HepG2 (cell line): ENCODE results near the gene TSLP. TPM values are rescaled to one million over a fixed set of nuclear protein-coding genes. Genes with fewer than 3 reads are reported as not detected.

Experiments
- BRD4 ChIP-seq: sonication (generic); formaldehyde crosslinking; IDR thresholded peaks from 2 replicates; pipeline ENCODE4 v1.4.0; 2020; ENCODE audit warnings: missing genetic modification reagents
- IRX3 ChIP-seq: sonication (generic); formaldehyde crosslinking; IDR thresholded peaks from 2 replicates; pipeline ENCODE4 v1.8.1; 2023; ENCODE audit warnings: mild to moderate bottlenecking, low read depth, missing genetic modification reagents, borderline replicate concordance
- JUND ChIP-seq: sonication (generic); formaldehyde crosslinking; IDR thresholded peaks from 2 replicates; pipeline ENCODE4 v1.8.0; 2022; ENCODE audit warnings: mild to moderate bottlenecking, missing genetic modification reagents
- MTERF4 ChIP-seq: sonication (generic); formaldehyde crosslinking; IDR thresholded peaks from 2 replicates; pipeline ENCODE4 v1.8.0; 2023; ENCODE audit warnings: mild to moderate bottlenecking, missing genetic modification reagents
- MTF1 ChIP-seq: sonication (generic); formaldehyde crosslinking; IDR thresholded peaks from 2 replicates; pipeline ENCODE4 v1.5.0; 2020; ENCODE audit warnings: missing genetic modification reagents
- MTF2 ChIP-seq: sonication (generic); formaldehyde crosslinking; IDR thresholded peaks from 2 replicates; pipeline ENCODE4 v1.5.0; 2020; ENCODE audit warnings: missing genetic modification reagents, borderline replicate concordance
- RAD51 ChIP-seq: fragments of 450-650 bp; IDR thresholded peaks from 2 replicates; pipeline ENCODE4 v1.6.1; 2016; ENCODE audit warnings: borderline replicate concordance
- RFXAP ChIP-seq: sonication (generic); formaldehyde crosslinking; IDR thresholded peaks from 2 replicates; pipeline ENCODE4 v1.4.0; 2020; ENCODE audit warnings: missing genetic modification reagents, borderline replicate concordance
- SMAD1 ChIP-seq: sonication (generic); formaldehyde crosslinking; IDR thresholded peaks from 2 replicates; pipeline ENCODE4 v1.4.0; 2020; ENCODE audit warnings: missing genetic modification reagents, low read depth, mild to moderate bottlenecking, borderline replicate concordance
- STAT5B ChIP-seq: sonication (generic); formaldehyde crosslinking; IDR thresholded peaks from 2 replicates; pipeline ENCODE4 v1.4.0; 2020; ENCODE audit warnings: missing genetic modification reagents
- ZFY ChIP-seq: sonication (generic); formaldehyde crosslinking; IDR thresholded peaks from 2 replicates; pipeline ENCODE4 v1.4.0; 2020; ENCODE audit warnings: missing genetic modification reagents
- ZHX2 ChIP-seq, 2 experiments: sonication (generic) in 1 of 2; formaldehyde crosslinking in 1 of 2; IDR thresholded peaks; 2 replicates each; pipeline versions ENCODE4 v1.6.1 to v1.9.0; 2014 to 2022; ENCODE audit warnings: antibody characterized with exemption in 1 of 2, borderline replicate concordance in 1 of 2, inconsistent platforms in 1 of 2, low read depth in 1 of 2, missing genetic modification reagents in 1 of 2
- ZNF512B ChIP-seq: sonication (generic); formaldehyde crosslinking; IDR thresholded peaks from 2 replicates; pipeline ENCODE4 v1.5.1; 2020; ENCODE audit warnings: missing genetic modification reagents, mild to moderate bottlenecking, borderline replicate concordance
- ZNF556 ChIP-seq: sonication (generic); formaldehyde crosslinking; IDR thresholded peaks from 2 replicates; pipeline ENCODE4 v1.4.0; 2020; ENCODE audit warnings: mild to moderate bottlenecking, missing genetic modification reagents, borderline replicate concordance
- ZNF703 ChIP-seq: sonication (generic); formaldehyde crosslinking; IDR thresholded peaks from 2 replicates; pipeline ENCODE4 v1.5.1; 2020; ENCODE audit warnings: missing genetic modification reagents, mild to moderate bottlenecking, moderate library complexity, borderline replicate concordance
- ZNF776 ChIP-seq: sonication (generic); formaldehyde crosslinking; IDR thresholded peaks from 2 replicates; pipeline ENCODE4 v1.4.0; 2020; ENCODE audit warnings: mild to moderate bottlenecking, missing genetic modification reagents
- ZNF816 ChIP-seq: sonication (generic); formaldehyde crosslinking; IDR thresholded peaks from 2 replicates; pipeline ENCODE4 v1.8.0; 2022; ENCODE audit warnings: missing genetic modification reagents, mild to moderate bottlenecking, borderline replicate concordance
- polyA plus RNA-seq, 8 experiments: library from polyadenylated mRNA; depleted of rRNA in 3 of 8; stranded (reverse) in 7 of 8; unstranded in 1 of 8; fragments of >200 nt; fragmentation: Illumina TruSeq in 4 of 8; extraction: Trizol in 4 of 8; gene quantifications; 2 replicates each; pipeline versions ENCODE4 v1.2.1 to v1.2.3, GENCODE V29; 2011 to 2016; ENCODE audit warnings: low read depth in 4 of 8, missing spikeins in 1 of 8, mixed read lengths in 1 of 8; ENCODE audit not compliant: insufficient read depth in 1 of 8
- total RNA-seq, 5 experiments: library from RNA; depleted of rRNA; stranded (reverse); fragments of >200 nt; fragmentation: Illumina TruSeq; extraction: Trizol; gene quantifications; 2 replicates each; pipeline ENCODE4 v1.2.3, GENCODE V29; 2016; ENCODE audit warnings: low read depth in 1 of 5

TSLP gene
- total and polyA plus RNA-seq, 2 of the 13 experiments (the other 11 are each of a cell fraction or from before 2014, with no cell fraction given) = not detected

GRCh38 chr5:111092062-111092853 is 20.7 kb downstream of the TSLP start, which contains the start of gene WDR36 (continued):
- TF ChIP-seq MTERF4 (CRISPR knock-in tag) (peak; percentile 75), SMAD1 (CRISPR knock-in tag) (no peak; the same call in 1 of the 2 replicates), RFXAP (peak; percentile 95; the same call in 1 of the 2 replicates), IRX3 (CRISPR knock-in tag) (peak; percentile 97; the same call in 1 of the 2 replicates), ZNF556 (peak; percentile 99), MTF1 (CRISPR knock-in tag) (peak; percentile 80; the same call in 1 of the 2 replicates), ZNF776 (CRISPR knock-in tag) (peak; percentile 97), ZNF816 (CRISPR knock-in tag) (no peak), ZFY (peak; percentile 70; the same call in 1 of the 2 replicates), MTF2 (CRISPR knock-in tag) (peak; percentile 99), ZHX2 (IDR thresholded peaks at IDR 0.05; ENCODE audit: low read depth) (peak; percentile 92), ZHX2 (CRISPR knock-in tag; IDR thresholded peaks at IDR 0.05; ENCODE audit: borderline replicate concordance) (peak; percentile 94; the same call in 1 of the 2 replicates), ZNF703 (0 out of 2 replicates have a peak, but pooled peaks have one; percentile 47), ZNF512B (CRISPR knock-in tag) (peak; percentile 69; the same call in 1 of the 2 replicates), JUND (CRISPR knock-in tag) (peak; percentile 89), BRD4 (CRISPR knock-in tag) (peak; percentile 98), RAD51 (no peak), STAT5B (CRISPR knock-in tag) (peak; percentile 97)
